HG03066 (cell line): Measurements from ENCODE around the gene LILRA5.
"Not testable (repeated sequence)": the region's sequence is repeated elsewhere in the genome, so short reads cannot be mapped to it uniquely, and the experiment has no call there.

Experiments used
- ATAC-seq: cut with Tn5 transposase; IDR thresholded peaks from one replicate; pipeline ENCODE4 v1.9.1; 2021; ENCODE audit warnings: low read depth; ENCODE audit not compliant: unreplicated experiment

LILRA5 gene

DNA sequence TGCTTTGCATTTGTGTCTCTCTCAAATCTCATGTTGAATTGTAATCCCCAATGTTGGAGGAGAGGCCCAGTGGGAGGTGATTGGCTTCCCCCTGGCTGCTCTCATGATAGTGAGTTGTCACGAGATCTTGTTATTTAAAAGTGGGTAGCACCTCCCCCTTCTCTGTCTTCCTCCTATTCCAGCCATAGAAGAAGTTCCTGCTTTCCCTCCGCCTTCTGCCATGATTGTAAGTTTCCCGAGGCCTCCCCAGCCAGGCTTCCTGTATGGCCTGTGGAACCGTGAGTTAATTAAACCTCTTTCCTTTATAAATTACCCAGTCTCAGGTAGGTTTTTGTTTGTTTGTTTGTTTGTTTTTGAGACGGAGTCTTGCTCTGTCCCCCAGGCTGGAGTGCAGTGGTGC, 22.2 kb upstream of the LILRA5 start:
- no peak for ATAC-seq

DNA sequence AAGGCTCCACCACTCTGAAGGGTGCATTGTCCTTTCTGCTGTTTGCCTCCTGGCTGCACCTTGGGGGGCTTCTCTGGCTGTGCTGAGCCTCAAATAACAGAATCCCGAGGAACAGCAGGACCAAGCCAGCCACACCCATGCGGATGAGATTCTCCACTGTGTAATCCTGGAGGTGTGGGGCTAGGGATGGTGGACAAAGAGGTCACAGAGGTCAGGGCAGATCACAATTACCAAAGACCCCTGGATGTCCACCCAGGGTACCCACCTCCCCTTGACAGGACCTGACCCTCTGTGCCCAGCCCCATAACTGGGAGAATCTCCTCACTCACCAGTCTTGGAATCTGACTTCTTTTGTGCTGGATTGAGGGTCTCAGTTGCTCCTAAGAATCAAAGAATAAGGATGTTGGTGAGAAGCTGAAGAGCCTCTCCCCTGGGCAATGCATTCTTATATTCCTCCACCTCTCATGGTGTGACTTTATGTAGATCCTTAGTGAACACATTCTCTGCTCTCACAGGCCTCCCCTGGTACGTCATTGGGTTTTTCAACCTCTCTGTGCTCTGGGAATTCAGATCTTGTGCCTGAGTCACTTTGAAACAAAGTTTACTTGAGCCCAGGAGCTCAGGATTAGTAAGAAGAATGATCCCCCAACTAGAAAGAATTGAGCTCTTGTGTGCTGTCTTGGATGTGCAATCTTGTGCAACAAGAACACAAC, 20.8 kb upstream of the LILRA5 start:
- no peak for ATAC-seq

DNA sequence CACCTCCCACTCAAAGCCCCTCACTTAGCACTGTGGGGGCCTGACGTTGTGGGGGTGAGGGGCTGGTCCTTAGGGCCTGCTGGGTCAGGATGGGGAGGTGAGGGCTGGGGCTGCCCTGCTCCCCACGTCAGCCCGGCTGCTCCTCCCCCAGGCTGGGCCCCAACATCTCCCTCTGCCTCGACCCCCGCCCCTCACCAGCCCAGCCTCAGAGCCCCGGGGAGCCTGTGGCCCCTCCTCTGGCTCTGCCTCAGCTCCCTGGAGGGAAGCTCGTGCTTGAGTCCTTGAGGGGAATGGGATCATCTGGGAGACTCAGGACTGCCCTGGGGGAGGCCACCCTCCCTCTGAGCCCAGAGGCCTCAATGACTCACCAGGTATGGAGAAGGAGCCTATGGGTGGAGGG, 19.2 kb upstream of the LILRA5 start:
- no peak for ATAC-seq

DNA sequence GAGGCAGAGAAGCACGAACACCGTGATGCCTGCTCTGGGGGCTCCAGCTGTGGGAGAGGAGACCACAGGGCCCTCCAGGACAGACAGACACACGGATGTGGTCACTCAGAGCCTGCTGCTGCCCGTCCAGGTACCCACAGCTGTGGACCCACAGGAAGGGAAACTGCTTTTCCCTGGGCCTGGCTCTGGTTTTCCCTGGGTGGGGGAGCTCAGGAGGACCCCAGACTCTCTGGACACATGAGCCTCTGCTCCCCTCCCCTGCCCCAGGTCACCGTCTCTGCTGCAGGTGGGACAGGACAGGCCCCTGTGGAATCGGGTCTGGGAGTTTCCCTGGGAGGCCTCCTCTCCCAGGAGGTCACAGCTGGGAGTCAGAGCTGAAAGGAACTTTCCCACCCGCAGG, 18.7 kb upstream of the LILRA5 start:
- no peak for ATAC-seq

DNA sequence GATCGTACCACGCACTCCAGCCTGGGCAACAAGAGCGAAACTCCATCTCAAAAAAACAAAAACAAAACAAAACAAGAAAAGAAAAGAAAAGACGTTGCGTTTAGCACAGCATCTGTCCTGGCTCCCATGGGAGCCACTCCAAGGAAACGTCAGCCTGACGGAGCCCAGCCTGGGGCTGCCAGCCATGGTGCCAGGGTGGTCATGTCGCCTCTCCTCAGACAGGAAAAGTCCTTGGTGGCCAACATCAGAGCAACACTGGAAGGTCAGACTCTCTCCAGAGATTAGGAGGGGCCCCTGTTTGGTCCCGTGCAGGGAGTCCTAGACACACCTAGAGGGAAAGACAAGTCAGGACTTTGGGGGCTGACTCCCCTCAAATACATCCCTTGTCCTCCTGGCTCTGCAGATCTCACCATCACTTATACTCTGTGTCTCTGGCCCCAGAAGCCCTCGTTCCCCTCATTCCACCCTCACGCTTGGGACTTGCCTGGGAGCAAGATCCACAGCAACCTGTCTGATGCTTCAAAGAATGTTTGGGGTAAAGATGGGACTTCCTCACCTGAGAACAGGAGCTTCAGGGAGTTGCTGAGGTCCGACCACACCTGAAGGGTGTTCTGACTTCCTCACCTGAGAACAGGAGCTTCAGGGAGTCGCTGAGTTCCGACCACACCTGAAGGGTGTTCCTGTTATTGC, 16.7 kb upstream of the LILRA5 start:
- ATAC-seq = no peak

DNA sequence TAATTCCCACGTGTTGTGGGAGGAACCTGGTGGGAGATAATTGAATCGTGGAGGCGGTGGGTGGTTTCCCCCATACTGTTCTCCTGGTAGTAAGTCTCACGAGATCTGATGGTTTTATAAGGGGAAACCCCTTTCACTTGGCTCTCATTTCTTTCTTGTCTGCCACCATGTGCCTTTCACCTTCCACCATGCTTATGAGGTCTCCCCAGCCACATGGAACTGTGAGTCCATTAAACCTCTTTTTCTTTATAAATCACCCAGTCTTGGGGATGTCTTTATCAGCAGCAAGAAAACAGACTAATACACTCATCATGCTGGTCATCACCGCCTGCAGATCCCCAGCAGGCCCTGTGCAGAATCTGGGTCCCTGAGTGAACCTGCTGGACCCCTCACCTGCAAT, 15.8 kb upstream of the LILRA5 start:
- ATAC-seq = not testable (repeated sequence)

DNA sequence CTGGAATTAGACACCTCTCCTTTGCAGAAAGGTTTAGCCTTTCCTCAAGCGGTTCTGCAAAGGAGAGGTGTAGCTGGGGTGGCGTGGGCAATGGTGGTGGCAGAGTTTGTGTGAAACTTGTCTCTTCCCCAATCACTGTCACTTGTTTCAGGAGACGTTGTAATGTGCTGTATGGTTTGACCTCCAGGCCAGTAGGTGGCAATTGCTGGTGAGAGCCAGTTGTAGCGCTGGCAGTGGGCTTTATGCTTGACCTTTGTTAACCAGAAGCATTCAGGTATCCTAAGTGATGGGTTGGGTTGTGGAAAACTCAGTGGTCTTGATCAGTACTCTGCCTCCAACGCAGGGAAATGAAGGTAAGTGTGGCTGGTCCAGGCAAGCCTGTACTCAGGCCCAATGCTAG, 12.7 kb upstream of the LILRA5 start:
- ATAC-seq = no peak

DNA sequence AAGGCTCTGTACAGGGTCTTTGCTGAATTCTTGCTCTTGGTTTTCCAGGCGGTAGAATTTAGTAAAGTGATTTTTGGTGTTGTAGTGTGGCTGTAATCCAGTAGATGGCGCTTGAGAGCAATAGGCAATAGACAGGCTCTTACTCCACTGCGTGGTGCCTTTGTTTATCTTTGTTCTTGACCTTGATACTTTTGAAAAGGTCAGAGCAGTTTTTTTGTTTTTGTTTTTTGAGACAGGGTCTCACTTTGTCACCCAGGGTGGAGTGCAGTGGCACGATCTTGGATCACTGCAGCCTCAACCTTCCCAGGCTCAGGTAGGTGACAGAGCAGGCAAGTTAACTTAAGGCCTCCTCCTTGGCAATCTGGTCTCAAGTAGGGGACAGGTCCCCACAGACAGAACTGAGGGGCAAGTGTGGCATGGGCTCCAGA, 12.2 kb upstream of the LILRA5 start:
- ATAC-seq = no peak

DNA sequence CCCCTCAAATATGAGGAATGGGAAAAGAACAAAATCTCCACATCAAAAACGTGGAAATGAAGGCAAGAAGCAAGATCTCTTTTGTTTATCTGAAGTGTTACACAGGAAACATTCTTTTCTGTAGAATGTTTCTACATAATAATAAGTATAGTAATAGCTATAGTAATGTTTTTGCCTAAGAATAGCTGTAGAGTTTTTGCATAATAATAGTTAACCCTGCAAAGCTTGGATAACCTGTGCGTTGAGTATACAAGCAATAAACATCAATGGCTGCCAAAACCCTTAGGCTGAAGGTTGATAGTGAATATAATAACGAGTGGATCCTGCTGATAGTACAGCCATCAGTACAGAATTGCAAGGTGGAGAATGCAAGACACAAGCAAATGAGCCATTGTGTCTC, 11.1 kb upstream of the LILRA5 start:
- no peak for ATAC-seq

DNA sequence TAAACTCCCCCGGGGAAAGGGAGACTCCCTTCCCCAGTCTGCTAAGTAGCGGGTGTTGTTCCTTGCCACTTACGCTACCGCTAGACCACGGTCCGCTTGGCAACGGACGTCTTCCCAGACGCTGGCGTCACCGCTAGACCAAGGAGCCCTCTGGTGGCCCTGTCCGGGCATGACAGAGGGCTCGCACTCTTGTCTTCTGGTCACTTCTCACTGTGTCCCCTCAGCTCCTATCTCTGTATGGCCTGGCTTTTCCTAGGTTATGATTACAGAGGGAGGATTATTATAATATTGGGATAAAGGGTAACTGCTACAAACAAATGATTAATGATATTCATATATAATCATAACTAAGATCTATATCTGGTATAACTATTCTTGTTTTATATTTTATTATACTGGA, 10.0 kb upstream of the LILRA5 start:
- ATAC-seq = not testable (repeated sequence)

DNA sequence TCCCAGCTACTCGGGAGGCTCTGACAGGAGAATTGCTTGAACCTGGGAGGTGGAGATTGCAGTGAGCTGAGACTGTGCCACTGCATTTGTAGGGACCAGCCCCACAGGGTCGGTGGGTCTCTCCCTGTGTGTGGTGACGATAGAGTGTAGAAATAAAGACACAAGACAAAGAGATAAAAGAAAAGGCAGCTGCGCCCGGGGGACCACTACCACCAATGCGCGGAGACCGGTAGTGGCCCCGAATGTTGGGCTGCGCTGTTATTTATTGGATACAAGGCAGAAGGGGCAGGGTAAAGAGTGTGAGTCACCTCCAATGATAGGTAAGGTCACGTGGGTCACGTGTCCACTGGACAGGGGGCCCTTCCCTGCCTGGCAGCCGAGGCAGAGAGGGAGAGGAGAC, 9.3 kb upstream of the LILRA5 start:
- not testable (repeated sequence) for ATAC-seq

DNA sequence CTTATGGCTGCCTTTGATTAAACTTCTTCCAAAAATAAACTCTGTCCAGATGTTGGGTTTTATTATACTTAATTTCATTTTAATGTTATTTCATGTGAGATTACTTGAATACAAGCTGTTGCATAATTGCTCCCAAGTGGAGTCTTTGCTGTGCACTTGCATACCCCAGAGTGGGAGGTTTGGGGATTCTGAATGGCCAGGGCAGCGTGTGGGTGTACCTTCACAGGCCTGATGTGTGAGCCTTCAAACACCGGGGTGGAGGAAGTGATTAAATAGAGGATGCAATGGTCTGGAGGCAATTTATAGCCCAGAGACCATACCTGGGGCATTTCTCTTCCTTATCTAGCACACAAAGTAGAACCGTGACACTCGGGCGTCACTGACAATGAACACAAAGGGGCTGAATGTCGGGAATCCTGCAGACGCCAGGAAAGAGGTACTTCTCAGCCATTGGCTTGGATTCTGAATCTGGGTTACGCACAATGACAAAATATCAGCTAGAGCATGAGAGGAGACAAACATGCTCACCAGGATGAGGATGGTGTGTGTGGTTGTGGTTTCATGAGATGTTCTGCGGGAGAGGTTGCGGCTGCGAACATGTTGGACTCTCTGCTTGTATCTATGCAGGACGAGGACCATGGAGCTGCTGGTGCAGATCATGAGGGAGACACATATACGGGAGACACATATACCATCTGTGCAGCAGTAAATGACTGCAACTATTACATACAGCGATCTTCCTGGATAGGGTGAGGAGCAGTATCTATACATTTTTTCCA, 7.1 kb upstream of the LILRA5 start:
- ATAC-seq = no peak

DNA sequence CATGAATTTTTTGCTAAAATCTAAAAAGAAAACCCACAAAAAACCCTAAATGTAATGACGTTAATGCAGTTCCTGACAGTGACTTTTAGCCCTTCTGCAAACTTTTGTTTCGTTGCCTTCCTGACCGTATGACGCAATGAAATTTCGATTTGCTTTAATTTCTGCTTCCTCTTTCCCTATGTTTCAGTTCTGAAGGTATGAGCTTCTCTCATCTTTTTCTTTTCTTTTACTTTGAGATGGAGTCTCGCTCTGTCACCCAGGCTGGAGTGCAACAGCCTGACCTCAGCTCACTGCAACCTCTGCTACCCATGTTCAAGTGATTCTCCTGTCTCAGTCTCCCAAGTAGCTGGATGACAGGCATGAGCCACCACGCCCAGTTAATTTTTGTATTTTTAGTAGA, 6.1 kb upstream of the LILRA5 start:
- no peak for ATAC-seq

DNA sequence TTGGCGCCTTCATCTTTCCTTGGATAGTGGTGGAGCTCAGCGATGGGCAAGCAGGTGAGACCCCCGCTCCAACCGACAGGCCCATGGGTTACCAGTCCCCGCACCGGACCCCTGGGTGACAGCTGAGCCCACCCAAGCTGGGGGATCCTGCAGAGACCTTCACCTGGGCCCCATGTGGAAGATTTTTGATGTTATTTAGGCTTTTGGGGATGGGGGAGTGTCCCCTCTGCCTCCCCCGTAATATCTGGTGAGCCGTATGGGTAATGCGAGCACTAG, 4.9 kb upstream of the LILRA5 start:
- ATAC-seq = no peak

DNA sequence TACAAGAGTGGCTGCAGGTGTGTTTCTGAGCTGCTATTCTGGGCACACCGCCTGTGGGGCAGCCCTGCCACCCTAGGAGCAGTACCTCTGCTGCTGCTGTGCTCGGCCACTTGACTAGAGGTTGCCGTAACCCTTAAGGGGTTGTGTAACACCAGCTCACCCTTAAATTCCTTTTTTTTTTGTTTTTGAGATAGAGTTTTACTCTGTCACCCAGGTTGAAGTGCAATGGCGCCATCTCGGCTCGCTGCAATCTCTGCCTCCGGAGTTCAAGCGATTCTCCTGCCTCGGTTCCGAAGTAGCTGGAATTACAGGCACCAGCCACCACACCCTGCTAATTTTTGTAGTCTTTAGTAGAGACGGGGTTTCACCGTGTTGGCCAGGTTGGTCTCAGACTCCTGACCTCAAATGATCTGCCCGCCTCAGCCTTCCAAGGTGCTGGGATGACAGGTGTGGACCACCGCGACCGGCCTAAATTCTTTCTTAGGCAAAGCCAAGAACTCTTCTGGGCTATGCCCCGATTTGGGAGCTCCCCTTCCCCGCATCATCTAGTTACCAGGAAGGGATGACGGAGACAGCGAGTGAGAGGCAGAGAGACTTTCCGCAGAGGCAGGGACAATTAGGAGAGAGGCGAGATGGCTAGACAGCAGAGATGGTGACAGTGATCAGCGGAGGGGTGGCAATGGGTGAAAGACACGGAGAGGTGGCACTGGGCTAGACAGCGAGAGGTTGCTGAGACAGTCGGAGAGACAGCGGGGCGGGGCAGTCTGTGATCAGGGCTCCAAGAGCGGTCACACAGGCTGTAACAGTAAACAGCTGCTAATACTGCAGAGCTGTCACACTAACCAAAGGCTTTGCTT, 4.4 kb upstream of the LILRA5 start:
- no peak for ATAC-seq

DNA sequence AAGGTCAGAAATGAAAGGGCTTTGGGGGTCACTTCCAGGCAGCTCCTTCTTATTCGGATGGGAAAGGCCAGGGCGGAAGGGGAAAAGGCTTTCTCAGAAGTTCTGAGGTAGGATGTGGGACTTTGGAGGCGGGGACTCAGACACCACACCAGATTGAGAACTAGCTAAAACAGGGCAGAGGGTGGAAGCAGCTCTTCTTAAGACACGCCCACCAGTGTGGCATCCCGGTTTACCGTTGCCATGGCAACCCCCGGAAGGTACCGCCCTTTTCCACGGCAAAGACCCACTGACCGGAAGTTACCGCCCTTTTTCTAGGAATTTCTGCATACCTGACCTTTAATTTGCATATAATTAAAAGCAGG, 3.8 kb upstream of the LILRA5 start:
- no peak for ATAC-seq

DNA sequence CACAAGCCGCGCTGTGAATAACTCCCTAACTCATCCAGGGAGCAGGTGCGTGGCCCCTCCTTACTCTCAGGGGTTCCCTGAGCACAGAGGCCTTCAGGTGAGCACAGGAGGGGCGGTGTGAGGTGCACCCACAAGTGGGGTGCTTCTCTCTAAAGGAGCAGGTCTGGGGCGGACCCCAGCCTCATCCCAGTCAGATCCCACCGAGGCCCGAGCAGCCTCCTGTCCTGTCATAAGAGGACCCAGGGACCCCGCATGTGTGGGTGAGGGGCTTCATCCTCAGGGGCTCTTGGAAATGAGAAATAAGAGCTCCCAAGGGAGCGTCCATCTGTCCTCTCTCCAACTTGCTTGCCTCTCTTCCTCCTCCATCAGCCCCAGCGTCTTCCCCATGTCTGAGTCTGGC, 3.0 kb upstream of the LILRA5 start:
- ATAC-seq = no peak

DNA sequence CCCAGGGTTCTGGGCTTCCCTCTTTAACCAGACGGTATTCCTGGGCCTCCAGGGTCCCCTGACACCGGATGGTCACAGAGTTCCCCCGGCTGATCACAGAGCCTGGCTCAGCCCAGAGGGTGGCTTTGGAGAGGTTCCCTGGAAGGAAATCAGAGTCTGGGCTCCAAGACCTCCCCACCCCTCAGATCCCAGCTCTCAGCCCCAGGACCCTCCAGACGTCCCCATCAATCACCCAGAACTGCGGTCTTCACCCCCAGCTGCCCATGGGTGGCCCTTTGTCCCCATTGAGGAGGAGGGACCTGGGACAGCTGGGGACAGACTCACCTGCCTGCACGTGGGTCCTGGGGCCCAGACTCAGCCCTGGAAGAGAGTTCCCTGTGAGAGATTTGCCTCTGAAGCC, 955 bp downstream of the LILRA5 start:
- no peak for ATAC-seq

DNA sequence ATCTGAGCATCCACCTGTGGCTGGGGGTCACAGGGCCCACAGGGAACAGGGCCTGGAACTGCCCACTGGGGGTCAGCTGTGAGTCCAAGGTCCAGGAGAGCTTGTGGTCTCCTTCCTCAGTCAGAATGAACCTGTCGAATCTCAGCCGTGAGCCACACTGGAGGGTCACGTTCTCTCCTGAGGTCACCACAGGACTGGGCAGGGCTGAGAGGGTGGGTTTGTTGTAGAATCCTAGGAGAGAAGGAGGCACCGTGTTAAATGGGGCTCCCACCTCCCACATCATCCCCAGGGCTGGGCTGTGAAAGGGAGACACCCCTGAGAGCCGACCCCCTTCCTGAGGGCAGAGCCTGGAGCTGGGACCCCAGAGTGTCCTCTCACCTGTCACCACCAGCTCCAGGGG, 1.5 kb downstream of the LILRA5 start:
- no peak for ATAC-seq

DNA sequence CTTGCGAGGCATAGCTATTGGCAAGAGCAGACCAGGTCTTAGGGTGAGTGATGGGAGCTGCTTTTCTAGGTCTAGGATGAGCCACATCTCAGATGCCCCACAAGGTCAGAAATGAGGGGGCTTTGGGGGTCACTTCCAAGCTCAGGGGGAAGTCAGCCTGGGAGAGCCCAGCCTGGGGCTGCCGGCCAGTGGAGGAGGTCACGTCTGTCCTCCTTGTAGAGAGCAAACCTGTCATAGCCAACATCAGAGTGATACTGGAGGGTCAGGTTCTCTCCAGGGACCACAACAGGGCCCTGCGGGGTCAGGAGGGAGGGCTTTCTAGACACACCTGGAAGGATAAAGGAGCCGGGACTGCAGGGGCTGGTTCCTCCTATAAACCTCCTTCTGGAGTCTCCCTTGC, 2.4 kb downstream of the LILRA5 start:
- no peak for ATAC-seq

DNA sequence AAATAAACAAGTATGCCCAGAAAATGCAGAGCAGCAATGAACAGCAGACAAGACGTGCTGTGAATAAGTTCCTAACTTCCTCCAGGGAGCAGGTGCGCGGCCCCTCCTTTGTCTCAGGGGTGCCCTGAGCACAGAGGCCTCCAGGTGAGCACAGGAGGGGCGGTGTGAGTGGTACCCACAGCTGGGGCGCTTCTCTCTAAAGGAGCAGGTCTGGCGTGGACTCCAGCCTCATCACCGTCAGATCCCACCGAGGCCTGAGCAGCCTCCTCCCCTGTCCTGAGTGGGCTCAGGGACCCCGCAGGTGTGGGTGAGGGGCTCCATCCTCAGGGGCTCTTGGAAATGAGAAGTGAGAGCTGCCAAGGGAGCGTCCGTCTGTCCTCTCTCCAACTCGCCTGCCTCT, 3.2 kb downstream of the LILRA5 start:
- no peak for ATAC-seq
